Measurements from ENCODE around the gene DGKE.

Gene DGKE

GRCh38 chr17:56817066-56817465 is 16.9 kb upstream of the DGKE start:
- no peak for DNase-seq

- DNase-seq = no peak
These were observed 14.9 kb upstream of the DGKE start for GRCh38 chr17:56819030-56819429.

- DNase-seq = peak; percentile 67
These were observed 14.4 kb upstream of the DGKE start for GRCh38 chr17:56819431-56820145.

- DNase-seq = no peak
These were observed 13.7 kb upstream of the DGKE start for GRCh38 chr17:56820207-56820606.

- DNase-seq = no peak
These were observed 12.0 kb upstream of the DGKE start for GRCh38 chr17:56821847-56822534.

GRCh38 chr17:56822725-56823124 is 11.2 kb upstream of the DGKE start:
- no peak for DNase-seq

- DNase-seq = no peak
These were observed 10.1 kb upstream of the DGKE start for GRCh38 chr17:56823848-56824247.

GRCh38 chr17:56824503-56824902 is 9.4 kb upstream of the DGKE start:
- DNase-seq = no peak

- no peak for DNase-seq
These were observed 7.1 kb upstream of the DGKE start for GRCh38 chr17:56826611-56827414.

GRCh38 chr17:56830726-56831368 is 3.1 kb upstream of the DGKE start:
- no peak for DNase-seq

GRCh38 chr17:56831369-56832095 is 2.4 kb upstream of the DGKE start:
- DNase-seq = no peak

- no peak for DNase-seq
These were observed 1.5 kb upstream of the DGKE start for GRCh38 chr17:56832446-56832845.

GRCh38 chr17:56833057-56833808 is 718 bp upstream of the DGKE start:
- DNase-seq = peak; percentile 80

GRCh38 chr17:56834380-56835263 is 671 bp downstream of the DGKE start:
- peak; percentile 56 for DNase-seq

GRCh38 chr17:56835264-56835585 is 1.3 kb downstream of the DGKE start:
- DNase-seq = no peak

- DNase-seq = no peak
These were observed 4.7 kb downstream of the DGKE start for GRCh38 chr17:56838687-56839086.

- no peak for DNase-seq
These were observed 8.6 kb downstream of the DGKE start for GRCh38 chr17:56842577-56842976.

- no peak for DNase-seq
These were observed 12.0 kb downstream of the DGKE start for GRCh38 chr17:56845934-56846333.

GRCh38 chr17:56847106-56847505 is 13.2 kb downstream of the DGKE start:
- DNase-seq = no peak

GRCh38 chr17:56849131-56849530 is 15.2 kb downstream of the DGKE start:
- DNase-seq = no peak

GRCh38 chr17:56850591-56850990 is 16.6 kb downstream of the DGKE start:
- DNase-seq = no peak

Data from KG1 (cell line).